ENCODE results near the gene NDUFB3.
"Not testable (repeated sequence)": the region's sequence is repeated elsewhere in the genome, so short reads cannot be mapped to it uniquely, and the experiment has no call there.

DNA sequence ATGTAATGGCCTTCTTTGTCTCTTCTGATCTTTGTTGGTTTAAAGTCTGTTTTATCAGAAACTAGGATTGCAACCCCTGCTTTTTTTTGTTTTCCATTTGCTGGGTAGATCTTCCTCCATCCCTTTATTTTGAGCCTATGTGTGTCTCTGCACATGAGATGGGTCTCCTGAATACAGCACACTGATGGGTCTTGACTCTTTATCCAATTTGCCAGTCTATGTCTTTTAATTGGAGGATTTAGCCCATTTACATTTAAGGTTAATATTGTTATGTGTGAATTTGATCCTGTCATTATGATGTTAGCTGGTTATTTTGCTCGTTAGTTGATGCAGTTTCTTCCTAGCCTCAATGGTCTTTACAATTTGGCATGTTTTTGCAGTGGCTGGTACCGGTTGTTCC is 37.4 kb upstream of the NDUFB3 start:
- TF ChIP-seq, protein P1, sequence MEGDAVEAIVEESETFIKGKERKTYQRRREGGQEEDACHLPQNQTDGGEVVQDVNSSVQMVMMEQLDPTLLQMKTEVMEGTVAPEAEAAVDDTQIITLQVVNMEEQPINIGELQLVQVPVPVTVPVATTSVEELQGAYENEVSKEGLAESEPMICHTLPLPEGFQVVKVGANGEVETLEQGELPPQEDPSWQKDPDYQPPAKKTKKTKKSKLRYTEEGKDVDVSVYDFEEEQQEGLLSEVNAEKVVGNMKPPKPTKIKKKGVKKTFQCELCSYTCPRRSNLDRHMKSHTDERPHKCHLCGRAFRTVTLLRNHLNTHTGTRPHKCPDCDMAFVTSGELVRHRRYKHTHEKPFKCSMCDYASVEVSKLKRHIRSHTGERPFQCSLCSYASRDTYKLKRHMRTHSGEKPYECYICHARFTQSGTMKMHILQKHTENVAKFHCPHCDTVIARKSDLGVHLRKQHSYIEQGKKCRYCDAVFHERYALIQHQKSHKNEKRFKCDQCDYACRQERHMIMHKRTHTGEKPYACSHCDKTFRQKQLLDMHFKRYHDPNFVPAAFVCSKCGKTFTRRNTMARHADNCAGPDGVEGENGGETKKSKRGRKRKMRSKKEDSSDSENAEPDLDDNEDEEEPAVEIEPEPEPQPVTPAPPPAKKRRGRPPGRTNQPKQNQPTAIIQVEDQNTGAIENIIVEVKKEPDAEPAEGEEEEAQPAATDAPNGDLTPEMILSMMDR (IDR thresholded peaks at IDR 0.05): not testable (repeated sequence)
- TF ChIP-seq POLR2A (IDR thresholded peaks at IDR 0.05): not testable (repeated sequence)
